Measurements from ENCODE around the gene CRYZL1.

Gene CRYZL1

GRCh38 chr21:33552999-33553598 is 88.4 kb downstream of the CRYZL1 start:
- TF ChIP-seq ZNF565 (CRISPR knock-in tag; conservative IDR thresholded peaks at IDR 0.05; ENCODE audit: low read depth) (no peak), GLIS3 (CRISPR knock-in tag; IDR thresholded peaks at IDR 0.05) (no peak), ISL1 (CRISPR knock-in tag; IDR thresholded peaks at IDR 0.05) (no peak), CSRNP3 (CRISPR knock-in tag; IDR thresholded peaks at IDR 0.05) (no peak), POU6F1 (CRISPR knock-in tag; IDR thresholded peaks at IDR 0.05; ENCODE audit: borderline replicate concordance, low read depth) (no peak), ZNF8 (CRISPR knock-in tag; IDR thresholded peaks at IDR 0.05) (no peak), CSDC2 (CRISPR knock-in tag; IDR thresholded peaks at IDR 0.05) (no peak), ESRRG (CRISPR knock-in tag; IDR thresholded peaks at IDR 0.05) (no peak), ZFP3 (CRISPR knock-in tag; IDR thresholded peaks at IDR 0.05) (no peak), RARB (CRISPR knock-in tag; IDR thresholded peaks at IDR 0.05) (no peak), TSHZ2 (CRISPR knock-in tag; IDR thresholded peaks at IDR 0.05) (no peak), OSR1 (CRISPR knock-in tag; IDR thresholded peaks at IDR 0.05) (no peak), TOX (CRISPR knock-in tag; IDR thresholded peaks at IDR 0.05; ENCODE audit: borderline replicate concordance) (no peak), PPARA (CRISPR knock-in tag; IDR thresholded peaks at IDR 0.05; ENCODE audit: borderline replicate concordance) (no peak), TCF4 (CRISPR knock-in tag; IDR thresholded peaks at IDR 0.05; ENCODE audit: borderline replicate concordance) (no peak)
- ATAC-seq, result no peak

GRCh38 chr21:33552093-33552998 is 89.2 kb downstream of the CRYZL1 start:
- no peak; the same call in 2 of the 3 replicates for ATAC-seq
- TF ChIP-seq ZC3H10 (CRISPR knock-in tag; IDR thresholded peaks at IDR 0.05), result no peak
- no peak for TF ChIP-seq ZFP3 (CRISPR knock-in tag; IDR thresholded peaks at IDR 0.05)
- TF ChIP-seq ESRRG (CRISPR knock-in tag; IDR thresholded peaks at IDR 0.05), result no peak
- TF ChIP-seq ARNTL (CRISPR knock-in tag; IDR thresholded peaks at IDR 0.05; ENCODE audit: borderline replicate concordance, low read depth), result no peak
- no peak for TF ChIP-seq ZNF8 (CRISPR knock-in tag; IDR thresholded peaks at IDR 0.05)
- TF ChIP-seq TSHZ2 (CRISPR knock-in tag; IDR thresholded peaks at IDR 0.05), result no peak
- no peak for TF ChIP-seq GLIS3 (CRISPR knock-in tag; IDR thresholded peaks at IDR 0.05)
- TF ChIP-seq CSRNP3 (CRISPR knock-in tag; IDR thresholded peaks at IDR 0.05), result no peak
- no peak for TF ChIP-seq ZNF565 (CRISPR knock-in tag; conservative IDR thresholded peaks at IDR 0.05; ENCODE audit: low read depth)
- no peak for TF ChIP-seq BACH2 (CRISPR knock-in tag; IDR thresholded peaks at IDR 0.05; ENCODE audit: borderline replicate concordance)
- no peak for TF ChIP-seq CSDC2 (CRISPR knock-in tag; IDR thresholded peaks at IDR 0.05)
- no peak for TF ChIP-seq TCF4 (CRISPR knock-in tag; IDR thresholded peaks at IDR 0.05; ENCODE audit: borderline replicate concordance)
- no peak for TF ChIP-seq PATZ1 (CRISPR knock-in tag; IDR thresholded peaks at IDR 0.05; ENCODE audit: borderline replicate concordance)
- TF ChIP-seq OSR1 (CRISPR knock-in tag; IDR thresholded peaks at IDR 0.05), result no peak
- no peak for TF ChIP-seq CREB5 (CRISPR knock-in tag; IDR thresholded peaks at IDR 0.05; ENCODE audit: low read depth)
